K562 (cell line): ENCODE data around the gene RTBDN. TPM values are rescaled to one million over a fixed set of nuclear protein-coding genes. Genes with fewer than 3 reads are reported as not detected.

Source experiments
- ARHGAP35 ChIP-seq: fragments of 450-650 bp; IDR thresholded peaks from 2 replicates; pipeline ENCODE4 v1.6.1; 2018; ENCODE audit not compliant: partially characterized antibody
- ATF1 ChIP-seq, 2 experiments: fragments of 450-650 bp in 1 of 2; IDR thresholded peaks; 2 replicates each; pipeline ENCODE4 v1.6.1; 2016; ENCODE audit warnings: missing compliant biosample characterization in 1 of 2, missing genetic modification characterization in 1 of 2
- SRSF7 ChIP-seq: fragments of 200-400 bp; formaldehyde crosslinking; optimal IDR thresholded peaks from 2 replicates; pipeline ENCODE3; 2017; ENCODE audit warnings: mild to moderate bottlenecking, low read depth, low read length
- TEAD1 ChIP-seq, 2 experiments: fragments of 450-650 bp in 1 of 2; sonication (generic) in 1 of 2; formaldehyde crosslinking; IDR thresholded peaks; 2 replicates each; pipeline versions ENCODE4 v1.4.0 to v1.8.0; 2020 to 2022; ENCODE audit warnings: mild to moderate bottlenecking in 2 of 2, missing genetic modification reagents in 1 of 2
- polyA plus RNA-seq, 8 experiments: library from polyadenylated mRNA; depleted of rRNA in 4 of 8; stranded (reverse) in 5 of 8; unstranded in 3 of 8; fragments of >200 nt; fragmentation: Nextera tagmentation in 2 of 8; fragmentation: Illumina TruSeq in 1 of 8; extraction: Ambion mirVana in 2 of 8; extraction: Trizol in 1 of 8; gene quantifications; 2 replicates each; pipeline versions ENCODE4 v1.2.1 to v1.2.3, GENCODE V29; 2011 to 2014; ENCODE audit warnings: inconsistent platforms in 1 of 8, missing spikeins in 1 of 8
- total RNA-seq, 7 experiments: library from RNA; depleted of rRNA in 6 of 7; stranded (reverse); fragments of >200 nt in 6 of 7; fragmentation: Illumina TruSeq in 2 of 7; extraction: Trizol in 2 of 7; gene quantifications; 2 replicates each; pipeline versions ENCODE4 v1.2.1 to v1.2.3, GENCODE V29; 2011 to 2021; ENCODE audit warnings: low replicate concordance in 1 of 7
- TF ChIP-seq, protein P1 (sequence below): fragments of 200-800 bp; sonication (Bioruptor generic); IDR thresholded peaks from 2 replicates; pipeline ENCODE4 v1.6.1; 2016; ENCODE audit warnings: missing genetic modification characterization, missing compliant biosample characterization
- TF ChIP-seq, protein P2 (sequence below): conservative IDR thresholded peaks from 2 replicates; pipeline ENCODE4 v1.6.1; 2011; ENCODE audit warnings: low read depth, mild to moderate bottlenecking, low read length; ENCODE audit not compliant: control insufficient read depth
- TF ChIP-seq, protein P3 (sequence below): fragments of 450-650 bp; IDR thresholded peaks from 2 replicates; pipeline ENCODE4 v1.6.1; 2016; ENCODE audit warnings: mild to moderate bottlenecking, moderate library complexity

RTBDN gene
- total and polyA plus RNA-seq, 9 of the 15 experiments (the other 6 are each of a cell fraction or from before 2014, with no cell fraction given): 0.20 to 2.3 (median 0.72) TPM; not detected in 1

DNA sequence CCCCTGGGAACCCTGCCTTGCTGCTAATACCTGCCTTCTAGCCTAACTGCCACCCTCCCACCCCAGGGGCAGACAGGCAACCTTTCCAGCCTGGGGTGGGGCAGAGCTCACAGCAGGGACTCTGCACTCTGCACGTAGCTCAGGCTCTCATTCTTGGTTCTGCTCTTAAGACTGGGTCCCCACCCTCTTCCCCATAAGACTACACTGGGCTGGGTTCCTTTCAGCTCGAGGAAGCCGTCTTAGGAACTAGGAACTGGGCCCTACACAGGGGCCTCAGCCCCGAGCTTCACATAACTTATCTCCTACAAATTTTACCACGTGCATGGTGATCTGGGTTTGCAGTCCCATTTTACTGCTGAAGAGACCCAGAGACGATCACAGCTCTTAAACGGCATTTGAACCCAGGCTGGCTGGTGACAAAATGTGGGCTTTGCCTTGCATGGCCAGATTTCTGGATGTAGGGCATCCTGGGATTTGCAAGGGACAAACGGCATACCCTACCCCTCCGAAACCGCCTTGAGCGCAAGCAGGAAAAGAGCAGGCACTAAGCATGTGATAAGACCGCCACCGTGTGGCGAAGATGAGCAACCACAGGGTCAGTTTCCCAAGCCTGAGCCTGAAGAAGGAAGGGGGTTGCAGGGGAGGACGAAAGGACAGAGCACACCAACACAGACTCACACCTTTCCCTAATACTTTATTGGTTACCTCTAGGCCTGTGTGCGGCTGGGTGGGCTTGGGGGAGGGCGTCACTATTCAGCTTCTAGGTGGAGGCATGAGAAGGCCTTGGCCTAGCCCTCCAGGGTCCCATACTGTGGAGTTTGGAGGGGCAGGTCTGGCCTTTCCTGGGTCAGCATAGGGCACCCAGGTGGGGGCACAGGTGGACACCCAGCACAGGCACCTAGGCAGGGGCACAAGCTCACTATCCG, 38.0 kb downstream of the RTBDN start (continued):
- TF ChIP-seq, protein P1, sequence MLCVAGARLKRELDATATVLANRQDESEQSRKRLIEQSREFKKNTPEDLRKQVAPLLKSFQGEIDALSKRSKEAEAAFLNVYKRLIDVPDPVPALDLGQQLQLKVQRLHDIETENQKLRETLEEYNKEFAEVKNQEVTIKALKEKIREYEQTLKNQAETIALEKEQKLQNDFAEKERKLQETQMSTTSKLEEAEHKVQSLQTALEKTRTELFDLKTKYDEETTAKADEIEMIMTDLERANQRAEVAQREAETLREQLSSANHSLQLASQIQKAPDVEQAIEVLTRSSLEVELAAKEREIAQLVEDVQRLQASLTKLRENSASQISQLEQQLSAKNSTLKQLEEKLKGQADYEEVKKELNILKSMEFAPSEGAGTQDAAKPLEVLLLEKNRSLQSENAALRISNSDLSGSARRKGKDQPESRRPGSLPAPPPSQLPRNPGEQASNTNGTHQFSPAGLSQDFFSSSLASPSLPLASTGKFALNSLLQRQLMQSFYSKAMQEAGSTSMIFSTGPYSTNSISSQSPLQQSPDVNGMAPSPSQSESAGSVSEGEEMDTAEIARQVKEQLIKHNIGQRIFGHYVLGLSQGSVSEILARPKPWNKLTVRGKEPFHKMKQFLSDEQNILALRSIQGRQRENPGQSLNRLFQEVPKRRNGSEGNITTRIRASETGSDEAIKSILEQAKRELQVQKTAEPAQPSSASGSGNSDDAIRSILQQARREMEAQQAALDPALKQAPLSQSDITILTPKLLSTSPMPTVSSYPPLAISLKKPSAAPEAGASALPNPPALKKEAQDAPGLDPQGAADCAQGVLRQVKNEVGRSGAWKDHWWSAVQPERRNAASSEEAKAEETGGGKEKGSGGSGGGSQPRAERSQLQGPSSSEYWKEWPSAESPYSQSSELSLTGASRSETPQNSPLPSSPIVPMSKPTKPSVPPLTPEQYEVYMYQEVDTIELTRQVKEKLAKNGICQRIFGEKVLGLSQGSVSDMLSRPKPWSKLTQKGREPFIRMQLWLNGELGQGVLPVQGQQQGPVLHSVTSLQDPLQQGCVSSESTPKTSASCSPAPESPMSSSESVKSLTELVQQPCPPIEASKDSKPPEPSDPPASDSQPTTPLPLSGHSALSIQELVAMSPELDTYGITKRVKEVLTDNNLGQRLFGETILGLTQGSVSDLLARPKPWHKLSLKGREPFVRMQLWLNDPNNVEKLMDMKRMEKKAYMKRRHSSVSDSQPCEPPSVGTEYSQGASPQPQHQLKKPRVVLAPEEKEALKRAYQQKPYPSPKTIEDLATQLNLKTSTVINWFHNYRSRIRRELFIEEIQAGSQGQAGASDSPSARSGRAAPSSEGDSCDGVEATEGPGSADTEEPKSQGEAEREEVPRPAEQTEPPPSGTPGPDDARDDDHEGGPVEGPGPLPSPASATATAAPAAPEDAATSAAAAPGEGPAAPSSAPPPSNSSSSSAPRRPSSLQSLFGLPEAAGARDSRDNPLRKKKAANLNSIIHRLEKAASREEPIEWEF (CRISPR knock-in tag): no peak
- TF ChIP-seq ATF1 (CRISPR knock-in tag; IDR thresholded peaks at IDR 0.05) (no peak), ATF1 (tag; IDR thresholded peaks at IDR 0.05) (peak; percentile 52), SRSF7 (no peak), TEAD1 (CRISPR knock-in tag; IDR thresholded peaks at IDR 0.05) (peak; percentile 19 to 76; a peak in 1 of 4 replicates), ARHGAP35 (no peak)
- TF ChIP-seq, protein P2, sequence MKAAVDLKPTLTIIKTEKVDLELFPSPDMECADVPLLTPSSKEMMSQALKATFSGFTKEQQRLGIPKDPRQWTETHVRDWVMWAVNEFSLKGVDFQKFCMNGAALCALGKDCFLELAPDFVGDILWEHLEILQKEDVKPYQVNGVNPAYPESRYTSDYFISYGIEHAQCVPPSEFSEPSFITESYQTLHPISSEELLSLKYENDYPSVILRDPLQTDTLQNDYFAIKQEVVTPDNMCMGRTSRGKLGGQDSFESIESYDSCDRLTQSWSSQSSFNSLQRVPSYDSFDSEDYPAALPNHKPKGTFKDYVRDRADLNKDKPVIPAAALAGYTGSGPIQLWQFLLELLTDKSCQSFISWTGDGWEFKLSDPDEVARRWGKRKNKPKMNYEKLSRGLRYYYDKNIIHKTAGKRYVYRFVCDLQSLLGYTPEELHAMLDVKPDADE: peak; percentile 20; the same call in 1 of the 2 replicates
- TF ChIP-seq, protein P3, sequence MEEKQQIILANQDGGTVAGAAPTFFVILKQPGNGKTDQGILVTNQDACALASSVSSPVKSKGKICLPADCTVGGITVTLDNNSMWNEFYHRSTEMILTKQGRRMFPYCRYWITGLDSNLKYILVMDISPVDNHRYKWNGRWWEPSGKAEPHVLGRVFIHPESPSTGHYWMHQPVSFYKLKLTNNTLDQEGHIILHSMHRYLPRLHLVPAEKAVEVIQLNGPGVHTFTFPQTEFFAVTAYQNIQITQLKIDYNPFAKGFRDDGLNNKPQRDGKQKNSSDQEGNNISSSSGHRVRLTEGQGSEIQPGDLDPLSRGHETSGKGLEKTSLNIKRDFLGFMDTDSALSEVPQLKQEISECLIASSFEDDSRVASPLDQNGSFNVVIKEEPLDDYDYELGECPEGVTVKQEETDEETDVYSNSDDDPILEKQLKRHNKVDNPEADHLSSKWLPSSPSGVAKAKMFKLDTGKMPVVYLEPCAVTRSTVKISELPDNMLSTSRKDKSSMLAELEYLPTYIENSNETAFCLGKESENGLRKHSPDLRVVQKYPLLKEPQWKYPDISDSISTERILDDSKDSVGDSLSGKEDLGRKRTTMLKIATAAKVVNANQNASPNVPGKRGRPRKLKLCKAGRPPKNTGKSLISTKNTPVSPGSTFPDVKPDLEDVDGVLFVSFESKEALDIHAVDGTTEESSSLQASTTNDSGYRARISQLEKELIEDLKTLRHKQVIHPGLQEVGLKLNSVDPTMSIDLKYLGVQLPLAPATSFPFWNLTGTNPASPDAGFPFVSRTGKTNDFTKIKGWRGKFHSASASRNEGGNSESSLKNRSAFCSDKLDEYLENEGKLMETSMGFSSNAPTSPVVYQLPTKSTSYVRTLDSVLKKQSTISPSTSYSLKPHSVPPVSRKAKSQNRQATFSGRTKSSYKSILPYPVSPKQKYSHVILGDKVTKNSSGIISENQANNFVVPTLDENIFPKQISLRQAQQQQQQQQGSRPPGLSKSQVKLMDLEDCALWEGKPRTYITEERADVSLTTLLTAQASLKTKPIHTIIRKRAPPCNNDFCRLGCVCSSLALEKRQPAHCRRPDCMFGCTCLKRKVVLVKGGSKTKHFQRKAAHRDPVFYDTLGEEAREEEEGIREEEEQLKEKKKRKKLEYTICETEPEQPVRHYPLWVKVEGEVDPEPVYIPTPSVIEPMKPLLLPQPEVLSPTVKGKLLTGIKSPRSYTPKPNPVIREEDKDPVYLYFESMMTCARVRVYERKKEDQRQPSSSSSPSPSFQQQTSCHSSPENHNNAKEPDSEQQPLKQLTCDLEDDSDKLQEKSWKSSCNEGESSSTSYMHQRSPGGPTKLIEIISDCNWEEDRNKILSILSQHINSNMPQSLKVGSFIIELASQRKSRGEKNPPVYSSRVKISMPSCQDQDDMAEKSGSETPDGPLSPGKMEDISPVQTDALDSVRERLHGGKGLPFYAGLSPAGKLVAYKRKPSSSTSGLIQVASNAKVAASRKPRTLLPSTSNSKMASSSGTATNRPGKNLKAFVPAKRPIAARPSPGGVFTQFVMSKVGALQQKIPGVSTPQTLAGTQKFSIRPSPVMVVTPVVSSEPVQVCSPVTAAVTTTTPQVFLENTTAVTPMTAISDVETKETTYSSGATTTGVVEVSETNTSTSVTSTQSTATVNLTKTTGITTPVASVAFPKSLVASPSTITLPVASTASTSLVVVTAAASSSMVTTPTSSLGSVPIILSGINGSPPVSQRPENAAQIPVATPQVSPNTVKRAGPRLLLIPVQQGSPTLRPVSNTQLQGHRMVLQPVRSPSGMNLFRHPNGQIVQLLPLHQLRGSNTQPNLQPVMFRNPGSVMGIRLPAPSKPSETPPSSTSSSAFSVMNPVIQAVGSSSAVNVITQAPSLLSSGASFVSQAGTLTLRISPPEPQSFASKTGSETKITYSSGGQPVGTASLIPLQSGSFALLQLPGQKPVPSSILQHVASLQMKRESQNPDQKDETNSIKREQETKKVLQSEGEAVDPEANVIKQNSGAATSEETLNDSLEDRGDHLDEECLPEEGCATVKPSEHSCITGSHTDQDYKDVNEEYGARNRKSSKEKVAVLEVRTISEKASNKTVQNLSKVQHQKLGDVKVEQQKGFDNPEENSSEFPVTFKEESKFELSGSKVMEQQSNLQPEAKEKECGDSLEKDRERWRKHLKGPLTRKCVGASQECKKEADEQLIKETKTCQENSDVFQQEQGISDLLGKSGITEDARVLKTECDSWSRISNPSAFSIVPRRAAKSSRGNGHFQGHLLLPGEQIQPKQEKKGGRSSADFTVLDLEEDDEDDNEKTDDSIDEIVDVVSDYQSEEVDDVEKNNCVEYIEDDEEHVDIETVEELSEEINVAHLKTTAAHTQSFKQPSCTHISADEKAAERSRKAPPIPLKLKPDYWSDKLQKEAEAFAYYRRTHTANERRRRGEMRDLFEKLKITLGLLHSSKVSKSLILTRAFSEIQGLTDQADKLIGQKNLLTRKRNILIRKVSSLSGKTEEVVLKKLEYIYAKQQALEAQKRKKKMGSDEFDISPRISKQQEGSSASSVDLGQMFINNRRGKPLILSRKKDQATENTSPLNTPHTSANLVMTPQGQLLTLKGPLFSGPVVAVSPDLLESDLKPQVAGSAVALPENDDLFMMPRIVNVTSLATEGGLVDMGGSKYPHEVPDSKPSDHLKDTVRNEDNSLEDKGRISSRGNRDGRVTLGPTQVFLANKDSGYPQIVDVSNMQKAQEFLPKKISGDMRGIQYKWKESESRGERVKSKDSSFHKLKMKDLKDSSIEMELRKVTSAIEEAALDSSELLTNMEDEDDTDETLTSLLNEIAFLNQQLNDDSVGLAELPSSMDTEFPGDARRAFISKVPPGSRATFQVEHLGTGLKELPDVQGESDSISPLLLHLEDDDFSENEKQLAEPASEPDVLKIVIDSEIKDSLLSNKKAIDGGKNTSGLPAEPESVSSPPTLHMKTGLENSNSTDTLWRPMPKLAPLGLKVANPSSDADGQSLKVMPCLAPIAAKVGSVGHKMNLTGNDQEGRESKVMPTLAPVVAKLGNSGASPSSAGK: peak; percentile 83
